NCI-H82 treated with DMSO at 0.1 percent for 48 hours (cell line): ENCODE measurements around the gene MYO10.
"Not testable (repeated sequence)": the region's sequence is repeated elsewhere in the genome, so short reads cannot be mapped to it uniquely, and the experiment has no call there.

Experiments
- DNase-seq: peaks from one replicate; lab custom pipeline; 2025; ENCODE audit not compliant: unreplicated experiment; lab: John Stamatoyannopoulos, UW

Gene MYO10

GRCh38 chr5:16788957-16789356, 147.1 kb downstream of the MYO10 start:
- DNase-seq, result no peak

DNA sequence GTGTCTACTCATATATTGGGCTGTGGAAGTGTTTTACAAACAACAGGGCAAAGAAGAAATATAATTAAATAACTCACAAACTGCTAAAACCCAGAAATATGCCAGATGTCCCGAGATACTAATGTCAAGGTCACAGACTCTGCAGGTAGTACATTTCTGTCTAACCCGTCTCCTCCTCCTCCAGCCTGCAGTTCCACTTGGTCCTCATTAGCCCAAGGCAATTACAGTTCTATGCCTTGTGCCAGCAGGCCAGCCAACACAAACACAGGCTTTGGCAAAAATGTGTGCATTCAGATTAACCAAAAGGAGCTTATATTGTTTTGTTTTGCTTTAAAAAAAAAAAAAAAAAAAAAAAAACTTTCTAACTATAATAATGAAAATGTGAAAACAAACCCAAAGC, 148.8 kb downstream of the MYO10 start:
- no peak for DNase-seq

DNA sequence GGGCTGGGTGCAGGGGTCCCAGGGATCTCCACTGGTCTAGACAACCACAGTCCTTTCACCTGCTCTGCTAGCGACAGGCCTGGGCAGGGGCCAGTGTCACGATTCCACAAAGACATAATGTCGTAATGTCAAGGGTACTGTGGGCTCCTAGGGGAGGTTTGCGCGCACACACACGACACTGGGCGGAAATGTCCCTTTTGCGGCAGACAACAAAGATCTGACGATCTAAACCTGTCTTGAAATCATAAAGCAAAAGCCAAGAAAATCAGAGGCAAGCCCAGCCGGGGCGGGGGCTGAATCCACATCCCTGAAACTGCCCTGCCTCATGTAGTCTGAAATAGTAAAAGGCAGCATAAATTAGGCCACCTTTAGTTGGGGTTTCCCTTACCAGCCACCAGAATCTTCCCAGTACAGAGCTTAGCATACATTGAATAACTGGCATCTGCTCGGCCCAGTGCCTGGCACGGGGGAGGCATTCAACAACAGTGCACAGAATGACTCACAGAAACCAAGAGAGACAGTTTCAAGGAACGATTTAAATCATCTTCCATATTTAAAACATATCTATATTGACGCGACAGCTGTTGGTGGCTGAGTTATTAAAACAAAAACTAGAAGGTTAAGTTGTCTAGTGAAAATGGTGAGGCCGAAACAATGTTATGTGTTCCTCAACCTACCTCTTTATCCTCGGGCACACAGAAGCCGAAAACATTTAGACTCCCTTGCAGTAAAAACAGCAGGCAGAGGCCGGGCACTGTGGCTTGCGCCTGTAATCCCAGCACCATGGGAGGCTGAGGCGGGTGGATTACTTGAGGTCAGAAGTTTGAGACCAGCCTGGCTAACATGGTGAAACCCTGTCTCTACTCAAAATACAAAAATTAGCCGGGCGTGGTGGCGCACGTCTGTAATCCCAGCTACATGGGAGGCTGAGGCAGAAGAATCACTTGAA, 151.0 kb downstream of the MYO10 start:
- DNase-seq, result no peak

GRCh38 chr5:16784088-16784487, 152.0 kb downstream of the MYO10 start:
- DNase-seq, result no peak

- no peak for DNase-seq
Observed at GRCh38 chr5:16781828-16782626, 154.1 kb downstream of the MYO10 start.

DNA sequence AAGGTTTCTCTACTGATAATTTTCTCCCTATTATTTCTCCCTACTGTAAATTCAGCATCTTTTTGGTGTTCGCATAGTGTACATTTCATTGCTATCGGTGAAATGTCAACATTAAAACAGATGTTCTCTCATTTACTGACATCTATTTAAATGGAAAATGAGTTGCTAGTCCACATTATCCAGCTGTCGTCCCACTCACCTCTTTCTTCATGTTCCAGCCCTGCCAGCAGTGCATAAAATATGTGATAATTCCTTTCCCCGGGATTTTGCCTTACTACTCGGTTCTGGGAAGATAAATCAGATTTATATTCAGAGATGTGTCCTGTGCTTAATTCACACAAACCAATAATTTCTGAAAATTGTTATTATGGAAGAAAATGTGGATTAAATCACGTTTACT, 155.8 kb downstream of the MYO10 start:
- DNase-seq, result no peak

DNA sequence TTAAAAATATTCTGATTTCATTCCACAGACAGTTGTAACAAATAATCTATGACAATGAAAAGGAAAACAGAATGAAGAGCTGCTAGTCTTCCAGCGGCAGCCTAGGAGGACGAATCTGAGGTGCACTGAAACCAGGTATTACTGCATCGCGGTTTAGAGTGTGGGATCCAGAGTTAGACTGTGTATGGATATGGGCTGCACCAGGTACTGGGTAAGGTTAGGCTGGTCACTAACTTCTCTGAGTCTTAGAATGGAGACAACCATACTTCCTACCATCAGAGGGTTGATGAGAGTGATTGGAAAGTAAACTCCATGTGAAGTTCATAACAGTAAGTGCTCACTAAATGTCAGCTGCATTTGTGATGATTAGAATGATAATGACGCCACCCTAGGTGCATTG, 158.7 kb downstream of the MYO10 start:
- DNase-seq, result no peak

DNA sequence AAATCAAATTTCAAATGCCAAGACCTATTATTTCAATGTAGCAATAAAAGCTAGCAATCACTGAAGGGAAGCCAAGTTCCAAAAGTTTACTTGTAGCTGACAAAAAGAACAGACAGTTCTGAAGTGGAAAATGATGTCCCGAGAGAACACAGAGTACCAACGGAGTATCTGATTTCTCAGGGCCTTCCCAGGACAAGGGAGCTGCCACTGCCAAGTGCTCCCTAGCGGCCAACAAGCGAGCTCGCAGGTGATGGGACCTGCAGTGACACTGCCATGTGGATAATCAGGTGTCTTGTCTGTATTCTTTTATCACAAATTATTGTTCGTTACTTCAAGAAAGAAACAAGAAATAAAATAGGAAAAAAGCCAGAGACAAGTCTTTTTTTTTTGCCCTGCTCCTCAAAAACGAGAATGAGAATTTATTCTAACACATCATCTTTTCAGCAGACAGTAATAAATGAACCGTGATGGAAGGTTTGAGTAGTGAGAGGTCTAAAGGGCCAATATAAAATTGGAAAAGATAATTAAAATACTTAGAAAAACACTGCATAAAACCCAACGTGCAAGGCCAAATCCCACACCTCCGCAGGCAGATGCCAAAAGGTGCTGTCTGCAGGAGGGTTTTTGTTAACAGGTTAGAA, 159.4 kb downstream of the MYO10 start:
- DNase-seq, result no peak

- DNase-seq, result no peak
Observed at GRCh38 chr5:16774806-16775205, 161.3 kb downstream of the MYO10 start.

GRCh38 chr5:16773991-16774390, 162.1 kb downstream of the MYO10 start:
- DNase-seq, result no peak

- no peak for DNase-seq
Observed at GRCh38 chr5:16772556-16772955, 163.5 kb downstream of the MYO10 start.

DNA sequence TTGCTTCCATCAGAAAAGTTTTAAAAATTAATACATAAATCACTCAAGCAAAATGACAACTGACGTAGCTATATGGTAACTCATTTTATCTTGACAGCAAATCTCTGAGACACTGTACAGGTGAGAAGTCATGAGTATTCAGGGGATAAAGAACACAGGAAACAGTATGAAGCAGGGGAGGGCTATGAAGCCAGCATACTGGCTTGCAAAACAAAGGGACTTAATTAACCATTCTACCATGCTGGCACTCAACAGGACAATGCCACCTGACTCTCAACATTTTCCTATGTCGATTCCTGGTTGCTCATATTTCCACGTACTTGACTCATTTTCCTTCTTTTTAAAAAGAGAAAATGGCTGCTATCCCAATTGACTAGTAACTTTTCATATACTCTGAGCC, 167.9 kb downstream of the MYO10 start:
- no peak for DNase-seq

DNA sequence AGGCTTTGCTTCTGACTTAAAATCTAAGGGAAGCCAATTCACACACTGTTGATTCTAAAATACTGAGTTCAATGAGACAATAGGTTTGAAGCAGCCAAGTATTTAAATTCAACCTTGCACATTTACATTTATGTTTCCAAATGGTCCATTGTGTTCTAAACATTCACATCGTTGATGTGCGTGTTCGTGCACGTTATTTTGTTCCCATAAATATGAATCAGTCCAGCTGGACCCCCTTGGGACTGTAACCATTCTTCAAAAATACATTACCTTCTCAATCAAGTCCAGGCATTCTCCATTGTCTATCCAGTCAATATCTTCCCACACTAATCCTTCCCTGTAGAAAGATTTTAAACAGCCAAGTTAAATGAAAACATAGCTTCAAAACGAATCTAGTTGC, 172.9 kb downstream of the MYO10 start:
- no peak for DNase-seq

DNA sequence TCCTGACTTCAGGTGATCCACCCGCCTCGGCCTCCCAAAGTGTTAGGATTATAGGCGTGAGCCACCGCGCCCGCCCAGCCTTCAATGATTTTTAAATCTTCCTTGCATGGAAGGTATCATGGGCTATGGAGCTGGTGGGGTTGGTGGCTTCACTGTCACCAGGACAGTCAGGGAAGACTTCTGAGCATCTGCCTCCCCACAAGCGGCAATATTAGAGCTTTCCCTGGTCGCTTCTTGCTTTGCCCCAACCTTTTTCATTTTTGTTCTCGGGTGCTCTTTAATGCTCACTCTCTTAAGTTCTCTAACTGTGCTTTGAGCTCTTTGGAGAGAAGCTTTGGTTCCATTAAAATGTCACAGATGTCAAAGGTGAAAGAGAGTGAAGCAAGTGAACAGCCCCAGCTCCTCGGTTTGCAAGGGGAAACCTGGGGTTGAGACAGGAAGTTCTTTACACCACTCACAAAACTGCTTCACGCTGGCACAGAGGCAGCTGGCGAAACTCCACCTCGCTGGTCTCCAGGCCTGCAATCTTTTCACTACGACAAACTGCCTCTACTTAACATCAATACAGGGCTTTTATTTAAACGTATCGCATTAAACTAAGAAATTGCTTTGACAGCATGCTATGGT, 176.8 kb downstream of the MYO10 start:
- DNase-seq, result no peak

DNA sequence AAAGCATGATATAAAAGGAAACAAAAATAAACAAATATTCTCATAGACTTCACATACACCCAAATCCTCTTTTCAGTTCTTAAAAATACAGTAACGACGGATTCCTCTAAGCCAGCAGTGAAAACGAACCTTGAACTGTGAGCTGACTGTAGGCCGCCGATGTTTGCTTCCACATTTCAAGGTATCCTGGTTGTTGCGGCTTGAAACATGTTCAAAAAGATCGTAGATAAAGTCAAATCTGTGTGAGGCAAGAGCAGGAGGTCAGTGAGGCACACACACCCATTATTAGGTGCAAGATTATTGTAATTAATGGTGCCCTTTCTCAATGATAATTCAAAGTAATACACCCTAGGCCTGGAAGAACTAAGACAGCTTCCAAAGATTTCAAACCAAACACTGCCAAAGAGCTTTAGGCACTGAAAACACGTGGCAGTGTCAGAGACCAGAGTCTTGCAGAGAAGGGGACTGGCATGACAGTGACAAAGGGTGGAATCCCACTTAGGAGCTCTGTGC, 178.0 kb downstream of the MYO10 start:
- no peak for DNase-seq

DNA sequence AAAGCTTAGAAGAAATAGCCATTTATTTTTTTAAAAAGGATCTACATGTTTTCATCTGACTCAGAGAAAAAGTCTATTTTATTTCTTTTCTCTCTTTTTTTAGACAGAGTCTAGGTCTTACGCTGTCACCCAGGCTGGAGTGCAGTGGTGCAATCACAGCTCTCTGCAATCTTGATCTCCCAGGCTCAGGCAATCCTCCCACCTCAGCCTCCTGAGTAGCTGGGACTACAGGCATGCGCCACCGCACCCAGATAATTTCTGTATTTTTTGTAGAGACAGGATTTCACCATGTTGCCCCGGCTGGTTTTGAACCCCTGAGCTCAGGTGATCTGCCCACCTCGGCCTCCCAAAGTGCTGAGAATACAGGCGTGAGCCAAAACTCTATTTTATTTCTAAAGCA, 178.5 kb downstream of the MYO10 start:
- DNase-seq, result not testable (repeated sequence)

GRCh38 chr5:16757146-16757545, 178.9 kb downstream of the MYO10 start:
- no peak for DNase-seq

DNA sequence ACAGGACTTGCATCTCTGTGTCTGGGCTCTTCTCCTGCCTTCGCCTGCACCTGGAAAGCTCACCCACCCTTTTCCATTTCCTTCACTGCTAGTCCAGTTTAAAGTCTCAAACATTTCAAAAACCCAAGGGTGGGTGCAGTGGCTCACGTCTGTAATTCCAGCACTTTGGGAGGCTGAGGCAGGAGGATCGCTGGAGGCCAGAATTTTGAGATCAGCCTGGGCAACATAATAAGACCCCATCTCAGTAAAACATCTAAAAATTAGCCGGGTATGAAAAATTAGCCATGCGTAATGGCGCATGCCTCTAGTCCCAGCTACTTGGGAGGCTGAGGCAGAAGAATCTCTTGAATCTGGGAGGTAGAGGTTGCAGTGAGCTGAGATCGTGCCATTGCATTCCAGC, 179.4 kb downstream of the MYO10 start:
- no peak for DNase-seq

- peak; percentile 66 for DNase-seq
Observed at GRCh38 chr5:16755641-16756040, 180.4 kb downstream of the MYO10 start.

- DNase-seq, result peak; percentile 87
Observed at GRCh38 chr5:16754601-16755000, 181.5 kb downstream of the MYO10 start.

- DNase-seq, result peak; percentile 20
Observed at GRCh38 chr5:16754086-16754485, 182.0 kb downstream of the MYO10 start.
